CD14-positive monocyte (primary cell): ENCODE data around the gene NEDD4L. TPM values are rescaled to one million over a fixed set of nuclear protein-coding genes. Genes with fewer than 3 reads are reported as not detected.

Experiments
- DNase-seq, 3 donors: peaks; one replicate each; pipeline ENCODE4 v3.0.0-alpha.2; 2011 to 2022
- H2AFZ ChIP-seq: 2 replicates; pipeline ENCODE4 v1.6.0; 2012; ENCODE audit warnings: mild to moderate bottlenecking, low read depth, low read length, inconsistent platforms; ENCODE audit not compliant: insufficient read depth, poor library complexity, severe bottlenecking
- H3K27ac ChIP-seq, 2 donors: 1 replicate in 1 of 2; 2 replicates in 1 of 2; pipeline ENCODE4 v1.5.1; 2012 to 2013; ENCODE audit warnings: low read length in 2 of 2, control low read depth in 1 of 2, inconsistent platforms in 1 of 2, low read depth in 1 of 2, mild to moderate bottlenecking in 1 of 2
- H3K27me3 ChIP-seq, 2 donors: one replicate each; pipeline versions ENCODE4 v1.6.0 to v1.6.1; 2011 to 2013; ENCODE audit warnings: low read length in 2 of 2; ENCODE audit not compliant: control insufficient read depth in 2 of 2, insufficient read depth in 2 of 2
- H3K36me3 ChIP-seq, 2 donors: replicated peaks in 1 of 2; 1 replicate in 1 of 2; 2 replicates in 1 of 2; pipeline versions ENCODE4 v1.5.1 to v1.6.1; 2012 to 2013; ENCODE audit warnings: low read length in 2 of 2, control low read depth in 1 of 2, inconsistent platforms in 1 of 2, mild to moderate bottlenecking in 1 of 2; ENCODE audit not compliant: insufficient read depth in 2 of 2, control insufficient read depth in 1 of 2
- H3K4me1 ChIP-seq, 2 donors: 1 replicate in 1 of 2; 2 replicates in 1 of 2; pipeline versions ENCODE4 v1.5.1 to v1.6.1; 2012 to 2013; ENCODE audit warnings: low read length in 2 of 2, control low read depth in 1 of 2, inconsistent platforms in 1 of 2, mild to moderate bottlenecking in 1 of 2, moderate library complexity in 1 of 2; ENCODE audit not compliant: insufficient read depth in 2 of 2, control insufficient read depth in 1 of 2
- H3K4me2 ChIP-seq: replicated peaks from 2 replicates; pipeline ENCODE3; 2012; ENCODE audit warnings: low read length, moderate library complexity, mild to moderate bottlenecking; ENCODE audit not compliant: poor library complexity, severe bottlenecking; ENCODE audit errors: extremely low read depth
- H3K4me3 ChIP-seq, 3 experiments: fragments of 200-600 bp in 1 of 3; sonication (generic) in 1 of 3; replicated peaks in 1 of 3; 1 replicate in 2 of 3; 2 replicates in 1 of 3; pipeline ENCODE4 v1.5.1; 2011 to 2013; ENCODE audit warnings: low read length in 3 of 3, mild to moderate bottlenecking in 3 of 3, control low read depth in 2 of 3, low read depth in 2 of 3, inconsistent platforms in 1 of 3, moderate library complexity in 1 of 3
- H3K79me2 ChIP-seq: 2 replicates; pipeline ENCODE4 v1.6.0; 2012; ENCODE audit warnings: mild to moderate bottlenecking, control low read depth, inconsistent platforms, low read length, moderate library complexity; ENCODE audit not compliant: insufficient read depth
- H3K9ac ChIP-seq: 2 replicates; pipeline ENCODE4 v1.6.0; 2017; ENCODE audit warnings: low read length, mild to moderate bottlenecking; ENCODE audit not compliant: insufficient read depth, poor library complexity, severe bottlenecking
- H3K9me3 ChIP-seq, 2 donors: replicated peaks in 1 of 2; 1 replicate in 1 of 2; 2 replicates in 1 of 2; pipeline versions ENCODE4 v1.5.1 to v1.6.1; 2012 to 2013; ENCODE audit warnings: low read length in 2 of 2, control low read depth in 1 of 2; ENCODE audit not compliant: control insufficient read depth in 1 of 2, insufficient read depth in 1 of 2
- H4K20me1 ChIP-seq: 2 replicates; pipeline ENCODE4 v1.6.0; 2012; ENCODE audit warnings: mild to moderate bottlenecking, low read length, control low read depth, moderate library complexity; ENCODE audit not compliant: insufficient read depth
- H3K27ac Mint-ChIP-seq, 7 donors: one replicate each; pipeline ENCODE4 v1.8.0; 2020; ENCODE audit warnings: mild to moderate bottlenecking in 7 of 7, mixed read lengths in 7 of 7, moderate library complexity in 6 of 7, inconsistent platforms in 2 of 7
- H3K27me3 Mint-ChIP-seq, 3 donors: one replicate each; pipeline ENCODE4 v1.8.0; 2021 to 2022; ENCODE audit warnings: low read depth in 3 of 3, mild to moderate bottlenecking in 3 of 3, mixed read lengths in 3 of 3, moderate library complexity in 3 of 3, inconsistent platforms in 1 of 3
- H3K36me3 Mint-ChIP-seq, 2 donors: one replicate each; pipeline ENCODE4 v1.8.0; 2020; ENCODE audit warnings: mixed read lengths in 2 of 2, inconsistent platforms in 1 of 2, mild to moderate bottlenecking in 1 of 2
- H3K4me1 Mint-ChIP-seq: one replicate; pipeline ENCODE4 v1.8.0; 2020; ENCODE audit warnings: mild to moderate bottlenecking, mixed read lengths
- H3K4me3 Mint-ChIP-seq, 2 donors: one replicate each; pipeline ENCODE4 v1.8.0; 2020; ENCODE audit warnings: mild to moderate bottlenecking in 2 of 2, mixed read lengths in 2 of 2, moderate library complexity in 1 of 2
- H3K9me3 Mint-ChIP-seq, 7 donors: one replicate each; pipeline ENCODE4 v1.8.0; 2020 to 2022; ENCODE audit warnings: mixed read lengths in 7 of 7, mild to moderate bottlenecking in 6 of 7, moderate library complexity in 6 of 7, inconsistent platforms in 2 of 7
- CTCF ChIP-seq: fragments of 200-600 bp; IDR thresholded peaks from one replicate; pipeline ENCODE4 v1.8.0; 2022; ENCODE audit warnings: antibody characterized with exemption, mild to moderate bottlenecking
- WGBS: methylation state at CpG from one replicate; pipeline ENCODE4 v1.1.5; 2013; ENCODE audit warnings: missing lambda C conversion rate; ENCODE audit not compliant: insufficient coverage; 5-methylcytosine and 5-hydroxymethylcytosine counted together
- intact Hi-C, 2 donors: fragments of 100-400 bp; cut with micrococcal nuclease; formaldehyde crosslinking; loops; one replicate each; pipeline versions ENCODE4 v1.15.0 to v1.15.1; 2023
- polyA plus RNA-seq, 3 donors: library from polyadenylated mRNA; depleted of rRNA in 1 of 3; unstranded in 2 of 3; stranded (reverse) in 1 of 3; fragments of 300-500 nt in 2 of 3; fragments of >200 nt in 1 of 3; fragmentation: Illumina TruSeq in 2 of 3; gene quantifications; 1 replicate in 2 of 3; 2 replicates in 1 of 3; pipeline ENCODE4 v1.2.3, GENCODE V29; 2012 to 2021

Gene NEDD4L
- polyA plus RNA-seq, 3 donors = 2.5 to 5.2 (median 4.5) TPM

GRCh38 chr18:58033216-58033615 is 10.8 kb upstream of the NEDD4L start:
- H3K79me2 ChIP-seq = no peaks in the 10 kb centered on the region
- H3K27me3 ChIP-seq = peaks cover 15% of the 10 kb centered on the region in 2 donors
- peaks cover 2 to 4% of the 10 kb centered on the region in 2 donors for H3K4me1 ChIP-seq
- intact Hi-C loops = no loop called here
- H3K27ac ChIP-seq = no peak overlapping the region
- no peak overlapping the region for H3K9ac ChIP-seq
- H3K36me3 Mint-ChIP-seq = no peaks in the 10 kb centered on the region
- peaks cover 3% of the 10 kb centered on the region for H3K4me1 Mint-ChIP-seq
- H2AFZ ChIP-seq = no peak overlapping the region
- H3K9me3 ChIP-seq = no peaks in the 10 kb centered on the region
- H4K20me1 ChIP-seq = no peaks in the 10 kb centered on the region
- no peak overlapping the region for H3K27ac Mint-ChIP-seq
- no peaks in the 10 kb centered on the region for H3K9me3 Mint-ChIP-seq
- no peak overlapping the region for H3K4me2 ChIP-seq
- H3K36me3 ChIP-seq = no peaks in the 10 kb centered on the region
- TF ChIP-seq CTCF = no peak
- no peak overlapping the region for H3K4me3 Mint-ChIP-seq
- 100% methylated on average over 1 of the region's 3 CpGs for WGBS
- no peak overlapping the region for H3K4me3 ChIP-seq
- no peak for DNase-seq
- H3K27me3 Mint-ChIP-seq = peaks cover 2 to 12% (median 9%) of the 10 kb centered on the region in 3 donors

- no peaks in the 10 kb centered on the region for H3K9me3 ChIP-seq
- H3K27me3 ChIP-seq = peaks cover 12% of the 10 kb centered on the region in 2 donors
- no peaks in the 10 kb centered on the region for H3K36me3 Mint-ChIP-seq
- peaks cover 3 to 10% of the 10 kb centered on the region in 2 donors for H3K4me1 ChIP-seq
- no CpG with 5 or more reads among the region's 2 CpGs for WGBS
- no peaks in the 10 kb centered on the region for H3K36me3 ChIP-seq
- no peak overlapping the region for H3K4me2 ChIP-seq
- H3K4me3 ChIP-seq = no peak overlapping the region
- intact Hi-C loops = no loop called here
- no peak overlapping the region for H3K27ac Mint-ChIP-seq
- peaks cover 8% of the 10 kb centered on the region for H3K4me1 Mint-ChIP-seq
- no peak overlapping the region for H3K4me3 Mint-ChIP-seq
- no peak for TF ChIP-seq CTCF
- peaks cover 2 to 14% (median 10%) of the 10 kb centered on the region in 3 donors for H3K27me3 Mint-ChIP-seq
- no peak overlapping the region for H2AFZ ChIP-seq
- H4K20me1 ChIP-seq = no peaks in the 10 kb centered on the region
- H3K79me2 ChIP-seq = no peaks in the 10 kb centered on the region
- no peak overlapping the region for H3K27ac ChIP-seq
- no peak for DNase-seq
- H3K9ac ChIP-seq = no peak overlapping the region
- no peaks in the 10 kb centered on the region for H3K9me3 Mint-ChIP-seq
Observed at GRCh38 chr18:58034370-58034769, 9.7 kb upstream of the NEDD4L start.
